Psoas muscle (tissue), 8 donors: ENCODE results near the gene SHE. TPM values are rescaled to one million over a fixed set of nuclear protein-coding genes. Genes with fewer than 3 reads are reported as not detected.

Experiments
- ATAC-seq, 4 donors: fragments of 200-7000 bp; cut with Tn5 transposase; one replicate each; pipeline ENCODE4 v1.9.1; 2020; ENCODE audit warnings: moderate library complexity in 3 of 4, mild to moderate bottlenecking in 2 of 4
- DNase-seq, 2 donors: peaks; one replicate each; pipeline ENCODE4 v3.0.0-alpha.2; 2020
- H3K27ac ChIP-seq: fragments of 200-600 bp; one replicate; pipeline ENCODE4 v1.8.0; 2022
- H3K27me3 ChIP-seq, 3 donors: fragments of 200-600 bp in 1 of 3; one replicate each; pipeline versions ENCODE4 v1.6.1 to v1.8.0; 2013 to 2022; ENCODE audit warnings: low read length in 2 of 3, mild to moderate bottlenecking in 2 of 3, moderate library complexity in 1 of 3; ENCODE audit not compliant: insufficient read depth in 3 of 3
- H3K36me3 ChIP-seq, 2 donors: fragments of 200-600 bp in 1 of 2; one replicate each; pipeline versions ENCODE4 v1.6.1 to v1.8.0; 2013 to 2022; ENCODE audit warnings: low read depth in 1 of 2, mild to moderate bottlenecking in 1 of 2, moderate library complexity in 1 of 2; ENCODE audit not compliant: insufficient read depth in 1 of 2
- H3K4me1 ChIP-seq: fragments of 200-600 bp; one replicate; pipeline ENCODE4 v1.8.0; 2022
- H3K4me3 ChIP-seq: fragments of 200-600 bp; one replicate; pipeline ENCODE4 v1.8.0; 2022; ENCODE audit warnings: mild to moderate bottlenecking
- H3K9me3 ChIP-seq: fragments of 200-600 bp; one replicate; pipeline ENCODE4 v1.8.0; 2022
- whole genome bisulfite sequencing, 3 donors: extraction: QIAGEN DNeasy Blood & Tissue Kit; methylation state at CpG; one replicate each; pipeline versions ENCODE4 v1.1.6 to v1.1.7; 2013; 5-methylcytosine and 5-hydroxymethylcytosine counted together
- intact Hi-C, 2 donors: fragments of 100-400 bp; cut with DNase I; formaldehyde crosslinking; loops; one replicate each; pipeline versions ENCODE4 v1.11.0 to v1.14.2; 2022
- polyA plus RNA-seq, 3 donors: library from polyadenylated mRNA; stranded (reverse); fragments of 200-250 nt; gene quantifications; one replicate each; pipeline ENCODE4 v1.2.3, GENCODE V29; 2013
- total RNA-seq, 4 donors: library from RNA; stranded (reverse); fragmentation: NEBNext Ultra II Directional in 2 of 4; extraction: Animal tissue kit (Norgen Biotek cat#: 25700) in 2 of 4; gene quantifications; one replicate each; pipeline versions ENCODE4 v1.2.1 to v1.2.4, GENCODE V29; 2021 to 2023
- TF ChIP-seq, protein P1 (sequence below): fragments of 200-600 bp; IDR thresholded peaks from one replicate; pipeline ENCODE4 v1.8.0; 2022; ENCODE audit warnings: antibody characterized with exemption
- donor health status: healthy with polysubstance abuse.
- donor health status: DM: no; HTN: no; CAD: no; lungs with moderate emphysema.
- donor health status: Bipolar disorder and iron deficiency.
- donor health status: healthy.
- donor health status: DM: yes; HTN: yes; CAD: no.
- donor health status: DM: no; HTN: no; CAD: no.
- donor health status: DM: no; HTN: no; CAD: no.
- donor health status: DM: yes; HTN: yes; CAD: no.

Gene SHE
- total and polyA plus RNA-seq, 7 donors: 4.0 to 7.4 (median 6.2) TPM

- intact Hi-C loops: no loop called here
- TF ChIP-seq, protein P1, sequence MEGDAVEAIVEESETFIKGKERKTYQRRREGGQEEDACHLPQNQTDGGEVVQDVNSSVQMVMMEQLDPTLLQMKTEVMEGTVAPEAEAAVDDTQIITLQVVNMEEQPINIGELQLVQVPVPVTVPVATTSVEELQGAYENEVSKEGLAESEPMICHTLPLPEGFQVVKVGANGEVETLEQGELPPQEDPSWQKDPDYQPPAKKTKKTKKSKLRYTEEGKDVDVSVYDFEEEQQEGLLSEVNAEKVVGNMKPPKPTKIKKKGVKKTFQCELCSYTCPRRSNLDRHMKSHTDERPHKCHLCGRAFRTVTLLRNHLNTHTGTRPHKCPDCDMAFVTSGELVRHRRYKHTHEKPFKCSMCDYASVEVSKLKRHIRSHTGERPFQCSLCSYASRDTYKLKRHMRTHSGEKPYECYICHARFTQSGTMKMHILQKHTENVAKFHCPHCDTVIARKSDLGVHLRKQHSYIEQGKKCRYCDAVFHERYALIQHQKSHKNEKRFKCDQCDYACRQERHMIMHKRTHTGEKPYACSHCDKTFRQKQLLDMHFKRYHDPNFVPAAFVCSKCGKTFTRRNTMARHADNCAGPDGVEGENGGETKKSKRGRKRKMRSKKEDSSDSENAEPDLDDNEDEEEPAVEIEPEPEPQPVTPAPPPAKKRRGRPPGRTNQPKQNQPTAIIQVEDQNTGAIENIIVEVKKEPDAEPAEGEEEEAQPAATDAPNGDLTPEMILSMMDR: no peak
- DNase-seq (peak in 1 of 2 donors; percentile 48), ATAC-seq (no peak)
- no peaks in the 10 kb centered on the region for H3K9me3 ChIP-seq
- H3K4me3 ChIP-seq: no peak overlapping the region
- H3K27ac ChIP-seq: no peak overlapping the region
- no peaks in the 10 kb centered on the region for H3K4me1 ChIP-seq
- H3K36me3 ChIP-seq: no peaks in the 10 kb centered on the region
- peaks cover 0 to 17% (median 0%) of the 10 kb centered on the region in 3 donors for H3K27me3 ChIP-seq
- 60 to 65% (median 61%) methylated on average over 9 of the region's 9 CpGs for WGBS, 3 donors
Measured at GRCh38 chr1:154519591-154519991, 17.4 kb upstream of the SHE start.

- Histone ChIP-seq H3K4me3 (no peak overlapping the region), H3K27me3 (peaks cover 0 to 9% (median 0%) of the 10 kb centered on the region in 3 donors), H3K9me3 (no peaks in the 10 kb centered on the region), H3K36me3 (no peaks in the 10 kb centered on the region), H3K27ac (no peak overlapping the region), H3K4me1 (no peaks in the 10 kb centered on the region)
- TF ChIP-seq, protein P1: no peak
- intact Hi-C loops: no loop called here
- DNase-seq (no peak), ATAC-seq (no peak)
- WGBS, 3 donors: 86 to 88% (median 86%) methylated on average over 11 of the region's 11 CpGs
Measured at GRCh38 chr1:154517661-154518060, 15.4 kb upstream of the SHE start.

DNA sequence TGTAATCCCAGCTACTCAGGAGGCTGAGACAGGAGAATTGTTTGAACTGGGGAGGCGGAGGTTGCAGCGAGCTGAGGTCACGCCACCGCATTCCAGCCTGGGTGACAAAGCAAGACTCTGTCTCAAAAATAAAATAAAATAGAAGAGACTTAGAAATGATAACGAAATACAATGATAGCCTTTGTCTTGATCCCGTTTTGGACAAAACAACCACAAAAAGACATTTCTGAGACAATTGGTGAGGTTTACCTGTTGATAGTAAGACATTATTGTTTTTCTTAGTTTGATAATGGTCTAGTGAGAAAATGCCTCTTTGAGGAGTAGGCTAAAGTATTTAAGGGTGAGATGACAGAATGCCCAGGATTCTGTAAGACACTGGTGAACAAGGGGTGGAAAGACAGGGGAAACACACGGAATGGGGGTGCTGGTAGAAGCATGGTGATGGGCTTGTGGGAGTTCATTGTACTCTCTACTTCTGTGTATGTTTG lies 11.9 kb upstream of the SHE start:
- H3K9me3 ChIP-seq: no peaks in the 10 kb centered on the region
- no peak overlapping the region for H3K4me3 ChIP-seq
- no peaks in the 10 kb centered on the region for H3K4me1 ChIP-seq
- intact Hi-C loops: no loop called here
- ATAC-seq (no peak), DNase-seq (no peak)
- 85 to 86% (median 86%) methylated on average over 7 of the region's 7 CpGs for WGBS, 3 donors
- TF ChIP-seq, protein P1: no peak
- H3K27me3 ChIP-seq: peaks cover 0 to 9% (median 0%) of the 10 kb centered on the region in 3 donors
- H3K36me3 ChIP-seq: no peaks in the 10 kb centered on the region
- no peak overlapping the region for H3K27ac ChIP-seq

DNA sequence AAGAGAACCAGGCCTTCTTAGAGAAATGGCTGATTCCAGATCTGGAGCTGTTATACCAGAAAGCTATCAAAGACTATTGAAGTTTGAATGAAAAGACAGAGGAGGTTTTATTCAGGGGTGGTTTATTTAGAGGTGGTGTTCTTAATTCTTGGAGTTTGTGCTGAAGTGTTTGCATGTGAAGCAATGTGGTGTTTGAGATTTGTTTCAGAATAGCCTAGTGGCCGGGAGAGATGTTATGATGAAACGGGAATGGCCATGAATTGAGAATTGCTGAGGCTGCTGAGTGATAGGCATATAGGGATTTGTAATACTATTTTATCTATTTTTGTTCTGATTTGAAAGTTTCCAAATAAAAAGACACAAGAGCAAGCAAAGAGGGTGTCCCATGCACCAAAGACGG lies 10.5 kb upstream of the SHE start:
- TF ChIP-seq, protein P1: no peak
- H3K4me3 ChIP-seq: no peak overlapping the region
- H3K36me3 ChIP-seq: no peaks in the 10 kb centered on the region
- H3K9me3 ChIP-seq: no peaks in the 10 kb centered on the region
- no peak overlapping the region for H3K27ac ChIP-seq
- peaks cover 0 to 9% (median 0%) of the 10 kb centered on the region in 3 donors for H3K27me3 ChIP-seq
- 78 to 83% (median 80%) methylated on average over 3 of the region's 3 CpGs for WGBS, 3 donors
- intact Hi-C loops: no loop called here
- ATAC-seq (no peak), DNase-seq (no peak)
- H3K4me1 ChIP-seq: no peaks in the 10 kb centered on the region

DNA sequence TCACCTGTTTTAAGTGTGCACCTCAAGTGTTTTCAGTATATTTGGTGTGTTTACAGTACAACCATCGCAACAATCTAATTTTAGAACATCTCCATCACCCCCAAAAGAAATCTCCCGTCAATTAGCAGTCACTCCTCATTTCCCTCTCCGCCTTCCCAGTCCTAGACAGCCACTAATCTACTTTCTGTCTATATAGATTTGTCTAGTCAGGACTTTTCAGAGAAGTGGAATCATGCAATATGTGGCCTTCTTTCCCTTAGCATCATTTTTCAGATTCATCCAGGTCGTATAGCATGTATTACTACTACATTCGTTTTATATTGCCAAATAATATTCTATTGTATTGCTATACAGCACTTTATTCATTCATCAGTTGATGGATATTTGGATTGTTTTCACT lies 1.7 kb upstream of the SHE start:
- Histone ChIP-seq H3K4me1 (no peaks in the 10 kb centered on the region), H3K27me3 (peaks cover 3 to 71% (median 16%) of the 10 kb centered on the region in 3 donors), H3K9me3 (peaks cover 6% of the 10 kb centered on the region), H3K36me3 (no peaks in the 10 kb centered on the region), H3K4me3 (no peak overlapping the region), H3K27ac (no peak overlapping the region)
- intact Hi-C loops: loop anchor here in 1 of 2 donors (2.0 kb wide), 1 partner anchor 13 kb away; no protein-coding TSS in a partner anchor
- ATAC-seq (no peak), DNase-seq (no peak)
- TF ChIP-seq, protein P1: no peak
- WGBS, 3 donors: 74 to 83% (median 80%) methylated on average over 5 of the region's 5 CpGs
